ENCODE results near the gene CRYGN. TPM values are rescaled to one million over a fixed set of nuclear protein-coding genes. Genes with fewer than 3 reads are reported as not detected.

The CRYGN gene
- total and polyA plus RNA-seq, 2 donors from 2014 or later: 0.22 TPM; not detected in 1

DNA sequence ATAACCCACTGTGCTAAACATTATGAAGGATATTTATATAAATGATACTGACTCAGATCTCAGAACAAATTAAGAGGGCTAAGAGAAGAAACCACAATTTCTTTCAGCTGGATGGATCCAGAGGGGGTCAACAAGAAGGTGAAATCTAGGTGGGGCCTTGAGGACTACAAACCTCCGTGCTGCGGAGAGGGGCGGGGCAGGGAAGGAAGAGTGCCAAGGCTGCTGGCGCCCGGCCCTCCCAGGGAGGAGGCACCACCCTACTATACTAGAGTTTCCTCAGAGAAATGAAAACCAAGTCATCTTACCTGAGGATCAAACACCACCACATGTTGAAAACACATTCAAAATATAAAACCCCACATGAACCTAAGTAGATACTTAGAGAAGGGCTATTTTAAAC is 29.3 kb upstream of the CRYGN start:
- Histone ChIP-seq H3K9ac (ENCODE audit: low read length in 3 of 3) (no peak overlapping the region), H3K36me3 (ENCODE audit: control insufficient read depth in 2 of 3, insufficient read depth in 3 of 3, low read length in 3 of 3) (peaks cover 3 to 36% (median 19%) of the 10 kb centered on the region in 3 donors), H3K4me3 (ENCODE audit: low read length in 3 of 3) (no peak overlapping the region), H3K27me3 (ENCODE audit: control insufficient read depth, insufficient read depth, low read length) (no peaks in the 10 kb centered on the region), H3K4me1 (ENCODE audit: control insufficient read depth in 2 of 3, insufficient read depth in 2 of 3, low read depth in 1 of 3, low read length in 3 of 3) (no peaks in the 10 kb centered on the region), H3K9me3 (ENCODE audit: control insufficient read depth in 2 of 3, insufficient read depth in 1 of 3, low read length in 3 of 3) (no peaks in the 10 kb centered on the region), H3K27ac (ENCODE audit: low read depth in 2 of 2, low read length in 2 of 2) (no peak overlapping the region)
- DNase-seq (no peak), FAIRE-seq (no peak)
- TF ChIP-seq, protein P1, sequence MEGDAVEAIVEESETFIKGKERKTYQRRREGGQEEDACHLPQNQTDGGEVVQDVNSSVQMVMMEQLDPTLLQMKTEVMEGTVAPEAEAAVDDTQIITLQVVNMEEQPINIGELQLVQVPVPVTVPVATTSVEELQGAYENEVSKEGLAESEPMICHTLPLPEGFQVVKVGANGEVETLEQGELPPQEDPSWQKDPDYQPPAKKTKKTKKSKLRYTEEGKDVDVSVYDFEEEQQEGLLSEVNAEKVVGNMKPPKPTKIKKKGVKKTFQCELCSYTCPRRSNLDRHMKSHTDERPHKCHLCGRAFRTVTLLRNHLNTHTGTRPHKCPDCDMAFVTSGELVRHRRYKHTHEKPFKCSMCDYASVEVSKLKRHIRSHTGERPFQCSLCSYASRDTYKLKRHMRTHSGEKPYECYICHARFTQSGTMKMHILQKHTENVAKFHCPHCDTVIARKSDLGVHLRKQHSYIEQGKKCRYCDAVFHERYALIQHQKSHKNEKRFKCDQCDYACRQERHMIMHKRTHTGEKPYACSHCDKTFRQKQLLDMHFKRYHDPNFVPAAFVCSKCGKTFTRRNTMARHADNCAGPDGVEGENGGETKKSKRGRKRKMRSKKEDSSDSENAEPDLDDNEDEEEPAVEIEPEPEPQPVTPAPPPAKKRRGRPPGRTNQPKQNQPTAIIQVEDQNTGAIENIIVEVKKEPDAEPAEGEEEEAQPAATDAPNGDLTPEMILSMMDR (IDR thresholded peaks at IDR 0.05; ENCODE audit: borderline replicate concordance, extremely low read depth, insufficient read depth): no peak
- intact Hi-C loops (cut with DNase I): no loop called here

DNA sequence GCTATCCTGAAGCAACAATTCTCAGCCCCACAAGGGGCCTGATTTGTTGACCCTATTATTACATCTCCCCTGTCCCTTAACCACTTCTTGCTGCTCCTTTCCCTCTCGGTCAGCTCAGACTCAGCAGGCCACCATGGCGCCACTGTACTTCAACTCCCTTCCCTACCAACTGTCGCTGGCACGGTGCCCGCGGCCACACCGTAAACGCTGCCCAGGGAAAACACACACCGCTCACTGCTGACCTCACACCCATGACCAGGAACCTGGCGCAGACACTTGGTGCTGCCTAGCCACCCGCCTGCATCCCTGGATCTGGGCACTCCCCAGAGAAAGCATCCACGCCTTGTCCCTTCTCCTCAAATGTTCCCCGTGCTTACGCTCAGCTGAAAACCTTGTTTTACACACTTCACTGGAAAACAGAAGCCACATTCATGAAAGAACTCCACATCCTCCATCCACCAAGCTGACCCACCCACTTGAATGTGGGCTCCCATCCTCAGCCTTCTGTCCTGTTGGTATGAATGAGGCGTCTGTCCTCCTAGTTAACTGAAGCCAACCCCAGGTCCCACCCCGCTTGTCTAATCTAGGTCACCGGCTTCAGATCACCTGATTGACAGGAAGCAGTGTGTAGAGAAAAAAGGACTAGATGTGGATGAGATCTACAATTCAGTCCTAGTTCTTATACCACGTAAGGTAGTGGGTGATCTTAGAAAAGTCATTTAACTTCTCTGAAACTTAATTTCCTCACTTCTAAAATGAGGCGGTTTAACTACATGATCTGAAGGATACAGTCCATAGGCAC is 28.5 kb upstream of the CRYGN start:
- H3K9ac ChIP-seq (ENCODE audit: low read length in 3 of 3): no peak overlapping the region
- no peaks in the 10 kb centered on the region for H3K4me1 ChIP-seq (ENCODE audit: control insufficient read depth in 2 of 3, insufficient read depth in 2 of 3, low read depth in 1 of 3, low read length in 3 of 3)
- no peak overlapping the region for H3K4me3 ChIP-seq (ENCODE audit: low read length in 3 of 3)
- no peak overlapping the region for H3K27ac ChIP-seq (ENCODE audit: low read depth in 2 of 2, low read length in 2 of 2)
- DNase-seq: no peak
- H3K27me3 ChIP-seq (ENCODE audit: control insufficient read depth, insufficient read depth, low read length): no peaks in the 10 kb centered on the region
- TF ChIP-seq, protein P1 (IDR thresholded peaks at IDR 0.05; ENCODE audit: borderline replicate concordance, extremely low read depth, insufficient read depth): no peak
- FAIRE-seq: no peak
- intact Hi-C loops (cut with DNase I): no loop called here
- H3K36me3 ChIP-seq (ENCODE audit: control insufficient read depth in 2 of 3, insufficient read depth in 3 of 3, low read length in 3 of 3): peaks cover 0 to 36% (median 20%) of the 10 kb centered on the region in 3 donors
- no peaks in the 10 kb centered on the region for H3K9me3 ChIP-seq (ENCODE audit: control insufficient read depth in 2 of 3, insufficient read depth in 1 of 3, low read length in 3 of 3)

DNA sequence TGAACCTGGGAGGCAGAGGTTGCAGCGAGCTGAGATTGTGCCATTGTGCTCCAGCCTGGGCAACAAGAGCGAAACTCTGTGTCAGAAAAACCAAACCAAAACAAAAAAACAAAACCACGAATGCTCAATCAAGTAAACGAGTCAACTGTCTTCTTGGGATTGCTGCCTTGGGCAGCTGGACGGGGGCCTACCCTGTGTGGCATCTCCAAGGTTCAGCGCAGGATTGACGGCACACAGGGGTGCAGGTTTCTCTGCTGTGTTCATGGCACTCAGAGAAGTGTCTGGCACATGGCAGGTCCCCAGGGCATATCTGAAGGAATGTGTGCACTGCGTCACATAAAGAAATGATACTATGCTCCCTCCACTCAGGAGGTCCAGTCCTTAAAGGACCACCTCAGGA is 25.2 kb upstream of the CRYGN start:
- intact Hi-C loops (cut with DNase I): no loop called here
- no peak overlapping the region for H3K9ac ChIP-seq (ENCODE audit: low read length in 3 of 3)
- H3K36me3 ChIP-seq (ENCODE audit: control insufficient read depth in 2 of 3, insufficient read depth in 3 of 3, low read length in 3 of 3): peaks cover 0 to 36% (median 18%) of the 10 kb centered on the region in 3 donors
- TF ChIP-seq, protein P1 (IDR thresholded peaks at IDR 0.05; ENCODE audit: borderline replicate concordance, extremely low read depth, insufficient read depth): no peak
- peaks cover 0 to 7% (median 0%) of the 10 kb centered on the region in 3 donors for H3K9me3 ChIP-seq (ENCODE audit: control insufficient read depth in 2 of 3, insufficient read depth in 1 of 3, low read length in 3 of 3)
- DNase-seq (no peak), FAIRE-seq (no peak)
- H3K27ac ChIP-seq (ENCODE audit: low read depth in 2 of 2, low read length in 2 of 2): no peak overlapping the region
- H3K4me3 ChIP-seq (ENCODE audit: low read length in 3 of 3): no peak overlapping the region
- no peaks in the 10 kb centered on the region for H3K27me3 ChIP-seq (ENCODE audit: control insufficient read depth, insufficient read depth, low read length)
- peaks cover 0 to 12% (median 7%) of the 10 kb centered on the region in 3 donors for H3K4me1 ChIP-seq (ENCODE audit: control insufficient read depth in 2 of 3, insufficient read depth in 2 of 3, low read depth in 1 of 3, low read length in 3 of 3)
